Stimulated activated CD4-positive, alpha-beta T cell treated with anti-CD3 and anti-CD28 coated beads, Interleukin-1b, Interleukin-23, amount 100 ng/mL, for 24 hours (primary cell): ENCODE measurements around the gene LGR6.
"Not testable (repeated sequence)": the region's sequence is repeated elsewhere in the genome, so short reads cannot be mapped to it uniquely, and the experiment has no call there.

ENCODE experiments used
- DNase-seq, 4 experiments: peaks; one replicate each; pipeline ENCODE4 v3.0.0-alpha.2; 2020; ENCODE audit warnings: low read depth in 4 of 4, low spot score in 1 of 4

LGR6 gene

GRCh38 chr1:202235856-202236837, 42.5 kb downstream of the LGR6 start:
- peak; percentile 25 to 61 (median 54) for DNase-seq

DNA sequence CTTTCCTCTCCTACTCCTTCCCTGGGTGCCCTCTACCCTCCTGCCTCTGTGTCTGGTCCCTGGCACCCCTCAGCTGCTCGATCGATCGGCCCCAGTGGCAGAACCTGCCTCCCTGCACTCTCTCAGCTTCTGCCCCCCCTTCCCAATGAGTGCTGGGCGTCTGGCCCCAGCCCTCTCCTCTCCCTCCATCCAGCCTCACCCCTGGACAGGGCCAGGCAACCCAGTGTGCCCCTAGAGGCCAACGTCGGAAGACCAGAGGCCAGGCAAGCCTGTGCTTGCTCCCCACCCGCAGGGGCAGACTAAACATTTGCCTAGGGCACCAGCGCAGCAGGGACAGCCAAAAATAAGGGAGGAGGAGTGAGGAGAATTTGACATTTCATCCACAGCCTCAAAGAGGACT, 43.5 kb downstream of the LGR6 start:
- no peak for DNase-seq

GRCh38 chr1:202238914-202239313, 45.3 kb downstream of the LGR6 start:
- no peak for DNase-seq

GRCh38 chr1:202240226-202240625, 46.6 kb downstream of the LGR6 start:
- not testable (repeated sequence) for DNase-seq

- DNase-seq = no peak
Observed at GRCh38 chr1:202240956-202241355, 47.4 kb downstream of the LGR6 start.

GRCh38 chr1:202241376-202242079, 47.9 kb downstream of the LGR6 start:
- no peak for DNase-seq

GRCh38 chr1:202242080-202242419, 48.5 kb downstream of the LGR6 start:
- DNase-seq = no peak

DNA sequence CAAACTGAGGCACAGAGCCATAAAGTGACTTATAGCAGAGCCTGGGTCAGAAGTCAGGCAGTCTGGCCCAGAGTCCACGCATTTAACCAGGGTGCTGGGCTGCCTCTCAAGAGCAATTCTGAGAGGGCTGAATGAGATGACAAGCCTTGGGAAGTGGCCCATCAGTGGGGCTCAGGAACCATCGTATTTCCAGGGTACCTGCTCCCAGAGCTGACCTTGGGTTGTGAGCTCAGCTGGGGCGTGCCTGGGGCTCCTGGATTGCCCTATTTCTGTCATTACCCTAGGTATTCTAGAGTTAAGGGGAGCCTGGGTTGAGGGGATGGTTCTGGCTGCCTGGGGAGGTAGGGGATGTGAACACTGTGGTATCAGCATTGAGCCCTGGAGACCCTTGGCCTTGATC, 49.4 kb downstream of the LGR6 start:
- no peak for DNase-seq

- no peak for DNase-seq
Observed at GRCh38 chr1:202244841-202245261, 51.3 kb downstream of the LGR6 start.

DNA sequence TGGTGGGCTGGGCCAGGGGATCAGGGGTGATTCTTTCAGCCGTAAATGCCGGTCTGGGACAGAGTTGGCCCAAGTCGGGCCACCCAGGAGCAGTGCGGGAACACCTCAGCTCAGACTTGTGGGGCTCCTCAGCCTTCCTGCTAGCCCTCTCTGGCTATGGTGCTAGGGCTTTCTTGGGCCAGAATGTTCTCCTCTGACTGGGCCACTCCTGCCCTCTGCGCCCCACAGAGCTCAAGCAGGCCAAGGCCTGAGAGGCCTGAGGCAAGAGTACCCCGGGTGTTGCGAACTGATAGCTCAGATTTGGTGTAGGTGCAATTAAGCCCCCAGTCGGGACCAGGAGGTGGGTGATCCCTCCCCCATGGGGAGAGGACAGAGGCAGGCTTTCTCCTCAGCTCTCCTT, 51.8 kb downstream of the LGR6 start:
- DNase-seq = no peak

DNA sequence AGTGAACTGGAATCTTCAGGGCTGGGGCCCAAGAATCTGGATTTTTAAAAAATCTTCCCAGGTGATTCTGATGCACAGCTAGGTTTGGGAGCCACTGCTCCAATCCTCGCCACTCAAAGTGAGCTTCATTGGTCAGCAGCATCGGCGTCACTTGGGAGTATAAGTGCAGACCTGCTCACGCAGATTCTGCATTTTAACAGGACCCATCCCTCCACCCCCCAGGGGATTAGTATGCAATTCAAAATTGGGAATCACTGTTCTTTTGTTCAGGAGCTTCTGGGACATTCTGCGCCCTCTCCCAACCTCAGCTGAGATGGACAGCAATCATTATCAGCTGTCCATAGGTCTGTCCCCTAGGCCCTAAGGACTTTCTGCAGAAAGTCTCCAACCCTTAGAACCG, 53.5 kb downstream of the LGR6 start:
- no peak for DNase-seq

- DNase-seq = no peak
Observed at GRCh38 chr1:202247837-202248795, 54.5 kb downstream of the LGR6 start.

- no peak for DNase-seq
Observed at GRCh38 chr1:202248861-202249260, 55.3 kb downstream of the LGR6 start.

GRCh38 chr1:202249436-202249835, 55.8 kb downstream of the LGR6 start:
- no peak for DNase-seq

- DNase-seq = no peak
Observed at GRCh38 chr1:202249846-202250245, 56.2 kb downstream of the LGR6 start.

DNA sequence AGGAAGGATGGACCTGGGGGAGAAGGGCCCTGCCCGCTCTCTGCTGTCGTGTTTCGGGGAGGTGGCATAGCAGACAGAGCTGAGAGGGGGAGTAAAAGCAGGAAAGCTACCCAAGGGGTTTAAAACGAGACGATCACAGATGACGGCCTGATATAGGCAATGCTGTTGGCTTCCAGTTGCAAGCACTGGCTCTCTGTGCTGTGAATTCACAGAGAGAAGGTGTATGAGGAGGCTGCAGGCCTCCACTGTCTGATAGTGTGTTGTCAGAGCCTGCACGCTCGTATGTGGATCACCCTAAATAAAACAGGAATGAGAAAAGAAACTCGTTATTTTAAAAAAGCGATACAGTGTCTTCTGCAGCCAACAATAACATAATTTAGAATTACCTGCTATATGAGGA, 57.4 kb downstream of the LGR6 start:
- no peak for DNase-seq

- DNase-seq = no peak
Observed at GRCh38 chr1:202251424-202252256, 58.0 kb downstream of the LGR6 start.

DNA sequence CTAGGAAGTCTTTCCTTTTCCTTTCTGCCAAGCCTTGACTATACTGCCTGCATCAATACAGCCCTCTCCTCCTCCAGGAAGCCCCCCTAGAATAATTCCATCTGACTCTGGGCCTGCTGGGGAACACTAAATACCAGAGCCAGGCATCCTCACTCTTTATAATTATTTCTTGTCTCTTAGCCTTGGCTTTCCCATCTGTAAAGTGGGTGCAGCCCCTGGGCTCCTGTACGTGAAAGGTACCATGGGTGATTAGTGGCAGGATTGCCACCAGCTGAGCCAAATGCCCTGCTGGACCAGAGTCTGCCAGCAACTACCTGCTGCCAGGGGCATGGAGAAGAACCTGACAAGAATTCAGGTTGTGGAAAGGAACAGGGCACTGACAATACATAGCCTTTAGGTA, 58.7 kb downstream of the LGR6 start:
- DNase-seq = no peak

DNA sequence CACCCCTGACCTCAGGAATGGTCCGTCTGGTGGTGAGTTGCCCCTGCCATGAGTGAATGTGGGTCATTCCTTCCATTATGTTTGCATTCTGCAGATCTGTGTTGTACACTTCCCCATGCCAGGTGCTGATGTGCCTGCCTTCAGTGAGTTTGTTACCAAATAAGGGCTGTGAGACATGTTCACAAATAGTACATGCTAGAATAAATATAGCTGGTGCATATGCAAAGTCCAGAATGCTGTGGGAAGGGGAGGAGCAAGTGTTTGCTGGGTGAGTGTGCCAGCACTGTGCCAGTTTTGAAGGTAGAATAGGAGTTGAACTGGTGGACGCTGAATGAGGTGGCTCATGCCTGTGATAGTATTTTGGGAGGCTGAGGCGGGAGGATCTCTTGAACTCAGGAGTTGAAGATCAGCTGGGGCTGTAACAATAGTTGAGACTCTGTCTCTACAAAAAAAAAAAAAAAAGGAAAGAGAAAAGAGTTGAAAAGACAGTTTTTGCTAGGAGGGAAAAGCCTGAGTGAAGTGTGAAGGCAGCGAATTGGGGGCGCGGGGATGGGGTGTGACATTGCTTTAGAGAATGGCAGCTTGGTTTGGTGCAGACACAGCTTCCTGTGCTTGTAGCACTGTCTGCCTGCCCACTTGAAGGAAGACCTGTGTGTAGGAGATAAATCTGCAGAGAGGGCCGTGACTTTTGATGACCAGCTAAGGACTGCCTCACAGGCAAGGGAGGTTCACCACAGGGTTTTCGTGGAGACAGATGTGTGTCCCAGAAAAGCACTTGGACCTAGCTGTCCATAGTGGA, 61.1 kb downstream of the LGR6 start:
- DNase-seq = no peak

GRCh38 chr1:202255343-202255742, 61.7 kb downstream of the LGR6 start:
- DNase-seq = no peak
